Neutrophil (primary cell): ENCODE data around the gene TMEM132C.

ENCODE experiments used
- H3K27ac ChIP-seq: fragments of 200-600 bp; sonication (generic); 2 replicates; pipeline ENCODE4 v1.5.1; 2016; ENCODE audit warnings: mild to moderate bottlenecking, moderate library complexity
- H3K27me3 ChIP-seq: fragments of 200-600 bp; sonication (generic); 2 replicates; pipeline ENCODE4 v1.6.0; 2016; ENCODE audit warnings: mild to moderate bottlenecking
- H3K36me3 ChIP-seq: fragments of 200-600 bp; sonication (generic); 2 replicates; pipeline ENCODE4 v1.5.1; 2017
- H3K4me1 ChIP-seq, 2 experiments: fragments of 200-600 bp in 1 of 2; sonication (generic) in 1 of 2; 1 replicate in 1 of 2; 2 replicates in 1 of 2; pipeline versions ENCODE4 v1.5.1 to v1.6.1; 2013 to 2016; ENCODE audit warnings: low read depth in 1 of 2, low read length in 1 of 2, mild to moderate bottlenecking in 1 of 2, moderate library complexity in 1 of 2; ENCODE audit not compliant: control insufficient read depth in 1 of 2, insufficient read depth in 1 of 2
- H3K4me3 ChIP-seq, 2 experiments: fragments of 200-600 bp in 1 of 2; sonication (generic) in 1 of 2; 1 replicate in 1 of 2; 2 replicates in 1 of 2; pipeline ENCODE4 v1.5.1; 2013 to 2016; ENCODE audit warnings: low read depth in 1 of 2, low read length in 1 of 2, mild to moderate bottlenecking in 1 of 2, moderate library complexity in 1 of 2
- H3K9me3 ChIP-seq: fragments of 200-600 bp; sonication (generic); 2 replicates; pipeline ENCODE4 v1.5.1; 2016
- CTCF ChIP-seq: fragments of 200-600 bp; sonication (generic); IDR thresholded peaks from 2 replicates; pipeline ENCODE4 v1.5.1; 2016; ENCODE audit warnings: antibody characterized with exemption

TMEM132C gene

GRCh38 chr12:128690641-128691040 lies 423.7 kb downstream of the TMEM132C start:
- no peaks in the 10 kb centered on the region for H3K9me3 ChIP-seq
- H3K36me3 ChIP-seq = no peaks in the 10 kb centered on the region
- no peak overlapping the region for H3K27ac ChIP-seq
- no peaks in the 10 kb centered on the region for H3K4me1 ChIP-seq
- no peak overlapping the region for H3K4me3 ChIP-seq
- TF ChIP-seq CTCF = no peak
- H3K27me3 ChIP-seq = no peaks in the 10 kb centered on the region

GRCh38 chr12:128693115-128693514 lies 426.1 kb downstream of the TMEM132C start:
- Histone ChIP-seq H3K36me3 (no peaks in the 10 kb centered on the region), H3K4me1 (no peaks in the 10 kb centered on the region), H3K9me3 (no peaks in the 10 kb centered on the region), H3K4me3 (no peak overlapping the region), H3K27ac (no peak overlapping the region), H3K27me3 (no peaks in the 10 kb centered on the region)
- TF ChIP-seq CTCF = no peak

- no peak for TF ChIP-seq CTCF
- no peak overlapping the region for H3K27ac ChIP-seq
- no peaks in the 10 kb centered on the region for H3K9me3 ChIP-seq
- no peaks in the 10 kb centered on the region for H3K4me1 ChIP-seq
- no peak overlapping the region for H3K4me3 ChIP-seq
- no peaks in the 10 kb centered on the region for H3K36me3 ChIP-seq
- no peaks in the 10 kb centered on the region for H3K27me3 ChIP-seq
Observed at GRCh38 chr12:128693771-128694170, 426.8 kb downstream of the TMEM132C start.

GRCh38 chr12:128694445-128694844 lies 427.5 kb downstream of the TMEM132C start:
- Histone ChIP-seq H3K27ac (no peak overlapping the region), H3K27me3 (no peaks in the 10 kb centered on the region), H3K9me3 (no peaks in the 10 kb centered on the region), H3K4me1 (no peaks in the 10 kb centered on the region), H3K4me3 (no peak overlapping the region), H3K36me3 (no peaks in the 10 kb centered on the region)
- TF ChIP-seq CTCF = no peak

- no peak overlapping the region for H3K27ac ChIP-seq
- no peak for TF ChIP-seq CTCF
- H3K4me1 ChIP-seq = no peaks in the 10 kb centered on the region
- H3K36me3 ChIP-seq = no peaks in the 10 kb centered on the region
- H3K9me3 ChIP-seq = no peaks in the 10 kb centered on the region
- H3K4me3 ChIP-seq = no peak overlapping the region
- H3K27me3 ChIP-seq = no peaks in the 10 kb centered on the region
Observed at GRCh38 chr12:128695697-128696096, 428.7 kb downstream of the TMEM132C start.

GRCh38 chr12:128698301-128698972 lies 431.5 kb downstream of the TMEM132C start:
- Histone ChIP-seq H3K4me3 (no peak overlapping the region), H3K4me1 (no peaks in the 10 kb centered on the region), H3K36me3 (no peaks in the 10 kb centered on the region), H3K9me3 (no peaks in the 10 kb centered on the region), H3K27ac (no peak overlapping the region), H3K27me3 (no peaks in the 10 kb centered on the region)
- TF ChIP-seq CTCF = no peak
